Lower leg skin (tissue), 4 donors: Measurements from ENCODE around the gene INTS3. TPM values are rescaled to one million over a fixed set of nuclear protein-coding genes. Genes with fewer than 3 reads are reported as not detected.

Experiments used
- DNase-seq, 2 donors: peaks; one replicate each; pipeline ENCODE4 v3.0.0-alpha.2; 2019; ENCODE audit warnings: low spot score in 2 of 2
- H3K4me3 ChIP-seq: fragments of 200-600 bp; sonication (generic); 2 replicates; pipeline ENCODE4 v1.5.1; 2017; ENCODE audit warnings: mild to moderate bottlenecking, low read depth; ENCODE audit not compliant: poor library complexity, severe bottlenecking
- CTCF ChIP-seq, 3 donors: fragments of 450-650 bp; IDR thresholded peaks; one replicate each; pipeline ENCODE4 v1.5.1; 2016; ENCODE audit warnings: antibody characterized with exemption in 3 of 3, mild to moderate bottlenecking in 3 of 3, moderate library complexity in 2 of 3
- POLR2A ChIP-seq, 2 donors: fragments of 450-650 bp; IDR thresholded peaks; one replicate each; pipeline ENCODE4 v1.6.1; 2016 to 2017; ENCODE audit warnings: antibody characterized with exemption in 2 of 2, mild to moderate bottlenecking in 1 of 2, moderate library complexity in 1 of 2
- WGBS, 2 donors: methylation state at CpG; one replicate each; pipeline ENCODE4 v1.1.5; 2018; 5-methylcytosine and 5-hydroxymethylcytosine counted together
- intact Hi-C: fragments of 100-400 bp; cut with DNase I; formaldehyde crosslinking; loops from one replicate; pipeline ENCODE4 v1.15.0; 2023; ENCODE audit warnings: low total_unique reads
- total RNA-seq, 4 donors: library from RNA; depleted of rRNA; stranded (reverse); fragments of >200 nt; gene quantifications; one replicate each; pipeline ENCODE4 v1.1.0, GENCODE V29; 2016

Gene INTS3
- total RNA-seq, 4 donors from 2014 or later: 28.0 to 31.5 (median 29.6) TPM

- H3K4me3 ChIP-seq: no peak overlapping the region
- intact Hi-C loops: loop anchor here (5.0 kb wide), 1 partner anchor 186 kb away; the partner anchor contains the start of gene RAB13
- TF ChIP-seq POLR2A (IDR thresholded peaks at IDR 0.05) (no peak), CTCF (IDR thresholded peaks at IDR 0.05) (no peak)
- DNase-seq: peak in 1 of 2 donors; percentile 56
- 96 to 97% methylated on average over 6 of the region's 6 CpGs for WGBS, 2 donors
These were observed 73.3 kb downstream of the INTS3 start for GRCh38 chr1:153801028-153801625.

GRCh38 chr1:153801786-153802697, 74.2 kb downstream of the INTS3 start:
- H3K4me3 ChIP-seq: no peak overlapping the region
- no peak for TF ChIP-seq POLR2A (IDR thresholded peaks at IDR 0.05)
- TF ChIP-seq CTCF (IDR thresholded peaks at IDR 0.05): no peak
- intact Hi-C loops: loop anchor here (5.0 kb wide), 1 partner anchor 185 kb away; the partner anchor contains the start of gene RAB13
- peak in 1 of 2 donors; percentile 79 for DNase-seq
- 86 to 93% methylated on average over 6 to 7 of the region's 7 CpGs for WGBS, 2 donors

GRCh38 chr1:153803470-153804056, 75.7 kb downstream of the INTS3 start:
- intact Hi-C loops: loop anchor here (5.0 kb wide), 1 partner anchor 184 kb away; the partner anchor contains the start of gene RAB13
- TF ChIP-seq POLR2A (IDR thresholded peaks at IDR 0.05) (no peak), CTCF (IDR thresholded peaks at IDR 0.05) (no peak)
- WGBS, 2 donors: 60 to 72% methylated on average over 3 of the region's 3 CpGs
- peak in 1 of 2 donors; percentile 66 for DNase-seq
- H3K4me3 ChIP-seq: no peak overlapping the region

GRCh38 chr1:153804112-153804511, 76.3 kb downstream of the INTS3 start:
- 83 to 89% methylated on average over 2 of the region's 2 CpGs for WGBS, 2 donors
- intact Hi-C loops: loop anchor here (5.0 kb wide), 1 partner anchor 183 kb away; the partner anchor contains the start of gene RAB13
- DNase-seq: peak in 1 of 2 donors; percentile 60
- no peak for TF ChIP-seq POLR2A (IDR thresholded peaks at IDR 0.05)
- TF ChIP-seq CTCF (IDR thresholded peaks at IDR 0.05): no peak
- no peak overlapping the region for H3K4me3 ChIP-seq

GRCh38 chr1:153805042-153805745, 77.3 kb downstream of the INTS3 start:
- DNase-seq: peak; percentile 84 to 87
- no peak for TF ChIP-seq POLR2A (IDR thresholded peaks at IDR 0.05)
- no peak for TF ChIP-seq CTCF (IDR thresholded peaks at IDR 0.05)
- intact Hi-C loops: no loop called here
- 53 to 62% methylated on average over 5 of the region's 5 CpGs for WGBS, 2 donors
- no peak overlapping the region for H3K4me3 ChIP-seq
